ENCODE results near the gene MMP2.

The MMP2 gene

DNA sequence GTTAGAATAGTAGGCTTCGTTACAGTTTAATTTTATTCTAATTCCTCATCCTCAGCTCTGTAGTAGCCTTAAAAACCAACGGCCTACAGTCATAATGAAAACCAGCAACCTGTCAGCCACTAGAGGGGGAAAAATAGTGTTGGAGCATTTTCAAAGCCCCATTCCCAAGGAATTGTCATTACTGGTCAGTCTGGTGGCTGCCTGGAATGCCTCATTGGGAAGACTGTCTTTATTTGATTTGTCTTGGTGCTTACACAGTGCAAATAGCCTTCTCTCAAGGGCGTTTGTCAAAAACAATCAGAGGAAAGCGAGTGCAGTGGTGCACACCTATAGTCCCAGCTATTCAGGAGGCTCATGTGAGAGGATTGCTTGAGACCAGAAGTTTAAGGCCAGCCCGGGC, 34.6 kb downstream of the MMP2 start:
- DNase-seq (ENCODE audit: low read depth in 2 of 2): no peak

DNA sequence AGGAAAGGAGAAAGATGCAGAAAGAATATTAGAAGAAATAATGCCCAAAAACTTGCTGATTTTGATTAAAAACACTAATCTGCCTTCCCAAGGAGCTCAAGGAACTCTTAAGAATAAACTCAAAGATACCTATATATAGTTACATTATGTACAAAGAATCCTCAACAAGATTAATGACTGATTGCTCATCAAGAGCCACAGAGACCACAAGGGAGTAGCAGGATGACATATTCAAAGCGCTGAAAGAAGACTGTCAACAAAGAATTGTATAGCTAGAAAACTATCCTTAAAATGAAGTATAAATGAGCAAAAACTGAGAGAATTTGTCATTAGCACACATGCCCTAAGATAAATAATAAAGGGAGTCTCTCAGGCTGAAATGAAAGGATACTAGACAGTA, 36.1 kb downstream of the MMP2 start:
- no peak for DNase-seq (ENCODE audit: low read depth in 2 of 2)

DNA sequence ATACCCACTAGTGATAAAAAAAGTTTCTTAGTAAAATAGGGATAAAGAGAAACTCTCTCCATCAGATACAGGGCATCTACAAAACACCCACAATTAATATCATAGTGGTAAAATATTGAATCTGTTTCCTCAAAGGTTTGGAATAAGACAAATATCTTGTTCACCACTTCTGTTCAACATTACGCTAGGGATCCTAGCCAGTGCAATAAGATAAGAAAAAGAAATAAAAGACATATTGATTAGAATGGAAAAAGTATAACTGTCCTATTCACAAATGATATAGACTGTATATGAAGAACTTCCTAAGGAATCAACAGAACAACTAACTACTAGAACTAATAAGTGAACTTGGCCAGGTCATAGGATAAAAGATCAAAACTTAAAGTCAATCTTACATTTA, 42.8 kb downstream of the MMP2 start:
- no peak for DNase-seq (ENCODE audit: low read depth in 2 of 2)

DNA sequence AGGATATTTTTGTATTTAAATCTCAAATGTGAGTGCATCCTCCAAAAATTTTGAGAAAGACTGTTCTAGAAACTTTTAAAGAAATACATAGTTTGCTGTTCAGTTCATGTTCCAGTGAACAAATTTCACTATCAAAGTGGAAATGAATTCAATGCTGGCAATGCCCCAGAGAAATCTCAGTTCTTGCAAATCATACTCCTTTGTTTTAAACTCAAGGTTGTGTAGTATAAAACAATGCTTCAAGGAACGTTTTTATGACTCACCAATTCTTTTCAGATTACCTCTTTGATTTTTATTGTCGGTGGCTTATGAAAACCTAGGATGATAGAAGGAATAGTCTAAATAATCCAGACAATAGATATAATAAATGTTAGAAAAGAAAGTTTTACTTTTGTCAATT, 47.4 kb downstream of the MMP2 start:
- DNase-seq (ENCODE audit: low read depth in 2 of 2): no peak

DNA sequence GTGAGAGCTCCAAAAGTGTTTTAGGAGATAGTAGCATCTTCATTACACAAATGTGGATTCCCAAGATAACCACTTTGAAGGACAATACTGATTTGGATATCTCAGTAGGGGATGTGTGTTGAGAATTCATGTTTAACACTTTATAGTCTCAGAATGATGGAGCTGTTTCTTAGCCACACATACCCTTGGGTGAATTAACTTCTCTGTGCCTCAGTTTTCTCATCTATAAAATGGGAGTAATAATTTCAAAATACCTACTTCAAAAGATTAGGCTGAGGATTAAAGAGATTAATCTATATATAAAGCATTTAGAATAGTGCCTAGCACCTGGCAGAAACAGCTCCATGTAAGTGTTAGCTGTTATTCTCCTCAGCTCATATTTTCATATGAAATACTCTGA, 48.9 kb downstream of the MMP2 start:
- no peak for DNase-seq (ENCODE audit: low read depth in 2 of 2)

DNA sequence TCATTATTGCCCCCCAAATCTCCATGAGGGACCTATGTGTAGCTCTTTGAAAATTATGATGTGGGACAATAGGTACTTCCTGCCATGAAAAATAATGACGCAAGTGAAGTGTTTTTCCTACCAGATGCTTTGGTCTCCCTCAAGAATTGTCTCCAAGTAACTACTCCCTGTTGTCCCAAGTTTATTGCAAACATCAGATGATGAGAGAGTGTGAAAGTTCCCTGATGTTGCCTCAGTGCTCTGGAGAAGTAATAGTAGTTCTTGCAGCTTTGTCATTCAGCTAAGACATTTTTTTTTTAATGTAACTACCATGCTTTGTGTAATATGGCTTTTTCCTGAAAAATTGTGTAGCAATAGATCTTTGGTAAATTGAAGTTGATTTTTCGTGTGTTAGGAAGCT, 50.0 kb downstream of the MMP2 start:
- no peak for DNase-seq (ENCODE audit: low read depth in 2 of 2)

DNA sequence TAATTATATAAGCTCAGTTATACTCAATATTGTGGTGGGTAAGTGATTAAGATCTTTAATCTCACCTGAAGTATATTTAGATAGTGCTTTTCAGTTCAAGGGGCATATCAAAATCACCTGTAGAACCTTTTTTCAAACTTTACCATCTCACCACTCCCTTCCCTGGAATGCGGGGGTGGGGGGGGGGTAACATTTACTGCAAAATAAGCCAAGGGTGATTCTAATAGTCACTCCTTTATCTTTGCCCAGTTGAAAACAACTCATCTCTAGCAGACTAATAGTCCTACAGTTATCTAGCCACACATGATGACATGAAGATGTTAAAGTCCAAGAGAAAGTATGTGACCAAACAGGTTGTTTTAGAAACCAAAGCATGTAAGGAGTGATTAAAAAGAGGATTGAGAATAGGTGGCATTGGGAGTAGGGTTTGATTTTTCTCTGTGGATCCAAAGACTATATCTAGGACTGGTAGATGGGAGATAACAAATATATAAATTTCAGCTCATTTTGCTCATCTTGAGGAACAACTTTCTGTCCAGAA, 51.4 kb downstream of the MMP2 start:
- no peak for DNase-seq (ENCODE audit: low read depth in 2 of 2)

DNA sequence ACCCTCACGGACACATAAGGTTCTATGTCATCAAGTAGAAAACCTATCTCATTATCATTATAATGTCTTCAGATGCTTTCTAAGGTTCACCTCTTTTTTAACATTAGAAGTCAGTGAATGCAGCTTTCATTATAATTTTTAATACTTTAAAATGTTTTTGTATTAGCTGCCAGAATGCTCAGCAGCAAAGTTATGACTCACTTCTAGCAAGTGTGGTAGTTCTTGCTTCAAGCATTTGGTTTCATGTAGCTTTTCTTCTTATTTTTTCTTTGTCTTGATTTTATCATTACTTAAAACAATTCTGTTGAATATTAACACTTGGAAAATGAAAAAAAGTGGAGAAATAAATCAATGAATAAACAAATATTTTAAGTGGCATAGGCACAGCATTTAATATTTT, 53.2 kb downstream of the MMP2 start:
- DNase-seq (ENCODE audit: low read depth in 2 of 2): no peak

DNA sequence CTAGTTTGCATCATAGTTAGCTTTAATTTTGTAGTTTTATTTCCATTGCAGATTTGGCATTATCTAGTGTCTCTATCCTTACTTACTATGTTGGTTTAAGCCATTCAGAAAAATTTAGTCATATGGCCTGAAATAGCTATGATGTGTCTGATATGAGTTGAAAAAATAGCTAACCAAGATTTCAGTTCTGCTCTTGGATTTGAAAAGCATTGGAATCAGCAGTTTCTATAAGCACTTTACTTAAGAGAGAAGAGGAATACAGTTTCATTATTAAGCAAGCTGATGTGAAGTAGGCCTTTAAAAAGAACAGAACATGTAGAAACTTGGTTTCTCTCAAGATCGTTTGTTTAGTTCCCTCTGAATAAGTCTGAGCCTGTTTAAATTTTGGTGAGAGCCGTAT, 55.8 kb downstream of the MMP2 start:
- no peak for DNase-seq (ENCODE audit: low read depth in 2 of 2)

DNA sequence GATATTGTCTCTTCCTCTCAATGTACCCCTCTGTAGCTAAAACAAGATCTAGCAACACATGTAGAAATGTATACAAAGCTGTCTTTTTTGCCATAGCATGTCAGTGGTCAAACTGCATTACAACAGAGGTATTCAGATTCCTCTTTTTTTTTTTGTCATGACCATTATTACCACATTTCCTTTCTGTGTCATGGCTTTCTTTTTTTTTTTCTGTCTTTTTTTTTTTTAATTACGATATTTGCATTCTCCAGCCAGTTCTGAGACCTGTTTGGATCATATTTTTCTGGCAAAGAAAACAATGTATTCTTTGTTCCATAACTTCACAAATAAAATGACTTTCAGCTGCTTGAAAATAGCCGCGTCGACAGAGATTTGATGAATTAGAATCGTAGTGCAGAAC, 60.1 kb downstream of the MMP2 start:
- no peak for DNase-seq (ENCODE audit: low read depth in 2 of 2)

DNA sequence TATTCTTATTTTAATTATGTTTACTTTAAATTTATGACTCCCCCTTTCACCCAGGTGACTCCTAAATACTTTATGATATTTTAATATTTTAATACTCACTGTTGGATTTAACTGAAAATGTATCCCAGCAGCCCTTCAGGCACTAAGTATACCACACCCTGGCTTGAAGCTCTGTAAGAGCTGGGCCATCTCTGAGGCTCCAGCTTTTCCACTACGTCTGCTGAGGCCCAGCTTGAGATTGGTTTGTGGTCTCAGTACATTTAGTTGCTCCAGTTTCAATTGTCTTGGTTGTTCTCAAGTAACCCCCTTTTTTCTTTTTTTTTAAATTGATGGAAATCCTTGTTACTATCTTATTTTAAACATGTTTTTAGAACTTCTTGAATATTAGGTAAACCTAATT, 60.5 kb downstream of the MMP2 start:
- no peak for DNase-seq (ENCODE audit: low read depth in 2 of 2)

DNA sequence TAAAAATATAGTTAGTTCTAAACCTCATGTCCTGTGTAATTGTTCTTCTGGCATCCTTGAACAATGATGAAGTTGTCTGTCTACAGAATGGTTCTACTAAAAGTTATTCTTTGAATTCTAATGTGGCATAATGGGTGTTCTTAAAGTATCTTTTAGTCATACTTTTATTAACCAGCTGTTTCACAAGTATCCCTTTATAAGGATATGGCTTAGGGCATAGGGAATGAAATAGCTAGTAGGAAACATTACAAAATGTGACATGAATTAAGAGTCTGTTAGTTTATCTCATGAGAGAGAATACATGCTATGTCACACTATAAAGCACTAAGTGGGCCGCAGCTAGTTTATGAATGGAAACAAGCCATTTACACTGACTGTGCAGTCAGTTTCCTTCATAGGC, 61.2 kb downstream of the MMP2 start:
- DNase-seq (ENCODE audit: low read depth in 2 of 2): no peak

DNA sequence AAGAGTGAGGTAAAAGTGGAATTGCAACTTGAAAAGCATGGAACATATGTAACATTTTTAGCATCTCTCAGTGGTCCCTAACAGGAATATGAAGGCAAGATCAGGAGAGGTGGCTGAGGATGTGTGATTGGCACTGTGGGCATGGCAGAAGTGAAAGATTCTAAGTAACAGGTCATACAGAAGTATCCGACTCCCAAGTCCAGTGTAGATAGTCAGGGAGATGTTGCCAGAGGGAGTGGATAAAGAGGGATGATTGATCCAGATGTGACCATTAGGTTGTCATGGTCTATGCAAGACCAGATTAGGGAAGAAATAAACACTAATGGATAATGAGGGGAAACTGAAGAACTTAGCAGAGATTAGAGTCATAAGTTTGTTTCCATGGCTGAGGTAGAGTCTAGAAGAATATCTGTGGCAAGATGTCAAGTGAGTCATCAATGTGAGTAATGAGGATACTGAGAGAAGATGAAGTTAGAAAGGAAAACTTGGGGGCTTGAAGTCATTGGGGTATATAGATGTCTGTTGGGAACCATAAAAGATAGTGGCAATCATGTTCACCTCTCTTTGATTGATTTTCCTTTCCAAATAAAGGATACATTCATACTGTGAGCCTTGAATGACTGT, 63.6 kb downstream of the MMP2 start:
- no peak for DNase-seq (ENCODE audit: low read depth in 2 of 2)

DNA sequence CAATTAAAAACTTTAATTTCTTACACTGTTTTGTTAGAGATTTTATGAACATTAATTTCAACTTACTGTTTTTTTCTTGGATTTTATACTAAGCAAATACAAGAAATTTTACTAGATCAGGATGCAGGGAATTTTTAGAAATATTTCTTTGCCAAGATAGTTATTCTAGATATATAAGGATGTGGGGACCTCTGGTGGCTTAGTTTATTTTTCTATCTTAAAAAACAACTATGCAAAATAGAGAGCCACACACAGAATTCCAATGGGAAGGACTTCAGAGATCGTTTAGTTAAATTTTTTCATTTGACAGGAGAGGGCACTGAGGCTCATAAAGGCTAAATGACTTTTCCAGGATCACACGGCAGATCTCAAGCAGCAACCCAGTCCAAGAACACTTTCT, 64.5 kb downstream of the MMP2 start:
- DNase-seq (ENCODE audit: low read depth in 2 of 2): no peak

DNA sequence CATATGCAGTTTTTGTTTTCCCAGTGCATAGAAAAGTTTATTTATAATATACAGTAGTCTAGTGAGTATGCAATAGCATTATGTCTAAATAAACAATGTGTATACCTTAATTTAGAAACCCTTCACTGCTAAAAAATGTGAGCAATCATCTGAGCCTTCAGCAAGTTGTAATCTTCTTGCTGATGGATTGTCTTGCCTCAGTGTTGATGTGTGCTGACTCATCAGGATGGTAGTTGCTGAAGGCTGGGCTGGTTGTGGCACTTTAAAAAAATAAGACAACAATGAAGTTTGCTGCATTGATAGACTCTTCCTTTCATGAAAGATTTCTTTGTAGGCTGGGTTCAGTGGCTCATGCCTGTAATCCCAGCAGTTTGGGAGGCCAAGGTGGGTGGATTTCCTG, 73.6 kb downstream of the MMP2 start:
- DNase-seq (ENCODE audit: low read depth in 2 of 2): no peak

DNA sequence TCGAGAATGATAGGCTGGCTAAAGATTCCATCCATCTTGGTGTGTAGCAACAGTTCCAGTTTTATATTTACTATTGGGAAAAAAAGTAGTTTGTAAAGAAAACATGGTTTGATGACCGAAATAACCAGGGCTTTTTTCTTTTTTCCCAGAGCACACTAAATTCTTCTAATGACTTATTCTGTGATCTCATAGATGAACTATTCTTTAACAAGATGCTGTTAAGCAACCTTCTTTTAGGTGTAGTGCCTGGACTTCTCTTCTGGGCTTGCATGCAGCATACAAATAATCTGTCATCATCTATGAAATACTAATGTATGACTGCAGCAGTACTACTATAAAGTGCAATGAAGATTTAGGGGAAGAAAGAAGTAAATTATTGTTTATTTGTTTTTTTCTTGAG, 76.4 kb downstream of the MMP2 start:
- no peak for DNase-seq (ENCODE audit: low read depth in 2 of 2)

All from stimulated activated CD4-positive, alpha-beta T cell treated with anti-CD3 and anti-CD28 coated beads, Interleukin-4, amount 100 ng/mL, for 48 hours (primary cell).